CD14-positive monocyte (primary cell): ENCODE results near the gene MTG2. TPM values are rescaled to one million over a fixed set of nuclear protein-coding genes. Genes with fewer than 3 reads are reported as not detected.

Experiments used
- DNase-seq, 3 donors: peaks; one replicate each; pipeline ENCODE4 v3.0.0-alpha.2; 2011 to 2022
- H2AFZ ChIP-seq: 2 replicates; pipeline ENCODE4 v1.6.0; 2012; ENCODE audit warnings: mild to moderate bottlenecking, low read depth, low read length, inconsistent platforms; ENCODE audit not compliant: insufficient read depth, poor library complexity, severe bottlenecking
- H3K27ac ChIP-seq, 2 donors: 1 replicate in 1 of 2; 2 replicates in 1 of 2; pipeline ENCODE4 v1.5.1; 2012 to 2013; ENCODE audit warnings: low read length in 2 of 2, control low read depth in 1 of 2, inconsistent platforms in 1 of 2, low read depth in 1 of 2, mild to moderate bottlenecking in 1 of 2
- H3K27me3 ChIP-seq, 2 donors: one replicate each; pipeline versions ENCODE4 v1.6.0 to v1.6.1; 2011 to 2013; ENCODE audit warnings: low read length in 2 of 2; ENCODE audit not compliant: control insufficient read depth in 2 of 2, insufficient read depth in 2 of 2
- H3K36me3 ChIP-seq, 2 donors: replicated peaks in 1 of 2; 1 replicate in 1 of 2; 2 replicates in 1 of 2; pipeline versions ENCODE4 v1.5.1 to v1.6.1; 2012 to 2013; ENCODE audit warnings: low read length in 2 of 2, control low read depth in 1 of 2, inconsistent platforms in 1 of 2, mild to moderate bottlenecking in 1 of 2; ENCODE audit not compliant: insufficient read depth in 2 of 2, control insufficient read depth in 1 of 2
- H3K4me1 ChIP-seq, 2 donors: 1 replicate in 1 of 2; 2 replicates in 1 of 2; pipeline versions ENCODE4 v1.5.1 to v1.6.1; 2012 to 2013; ENCODE audit warnings: low read length in 2 of 2, control low read depth in 1 of 2, inconsistent platforms in 1 of 2, mild to moderate bottlenecking in 1 of 2, moderate library complexity in 1 of 2; ENCODE audit not compliant: insufficient read depth in 2 of 2, control insufficient read depth in 1 of 2
- H3K4me2 ChIP-seq: replicated peaks from 2 replicates; pipeline ENCODE3; 2012; ENCODE audit warnings: low read length, moderate library complexity, mild to moderate bottlenecking; ENCODE audit not compliant: poor library complexity, severe bottlenecking; ENCODE audit errors: extremely low read depth
- H3K4me3 ChIP-seq, 3 experiments: fragments of 200-600 bp in 1 of 3; sonication (generic) in 1 of 3; replicated peaks in 1 of 3; 1 replicate in 2 of 3; 2 replicates in 1 of 3; pipeline ENCODE4 v1.5.1; 2011 to 2013; ENCODE audit warnings: low read length in 3 of 3, mild to moderate bottlenecking in 3 of 3, control low read depth in 2 of 3, low read depth in 2 of 3, inconsistent platforms in 1 of 3, moderate library complexity in 1 of 3
- H3K79me2 ChIP-seq: 2 replicates; pipeline ENCODE4 v1.6.0; 2012; ENCODE audit warnings: mild to moderate bottlenecking, control low read depth, inconsistent platforms, low read length, moderate library complexity; ENCODE audit not compliant: insufficient read depth
- H3K9ac ChIP-seq: 2 replicates; pipeline ENCODE4 v1.6.0; 2017; ENCODE audit warnings: low read length, mild to moderate bottlenecking; ENCODE audit not compliant: insufficient read depth, poor library complexity, severe bottlenecking
- H3K9me3 ChIP-seq, 2 donors: replicated peaks in 1 of 2; 1 replicate in 1 of 2; 2 replicates in 1 of 2; pipeline versions ENCODE4 v1.5.1 to v1.6.1; 2012 to 2013; ENCODE audit warnings: low read length in 2 of 2, control low read depth in 1 of 2; ENCODE audit not compliant: control insufficient read depth in 1 of 2, insufficient read depth in 1 of 2
- H4K20me1 ChIP-seq: 2 replicates; pipeline ENCODE4 v1.6.0; 2012; ENCODE audit warnings: mild to moderate bottlenecking, low read length, control low read depth, moderate library complexity; ENCODE audit not compliant: insufficient read depth
- H3K27ac Mint-ChIP-seq, 7 donors: one replicate each; pipeline ENCODE4 v1.8.0; 2020; ENCODE audit warnings: mild to moderate bottlenecking in 7 of 7, mixed read lengths in 7 of 7, moderate library complexity in 6 of 7, inconsistent platforms in 2 of 7
- H3K27me3 Mint-ChIP-seq, 3 donors: one replicate each; pipeline ENCODE4 v1.8.0; 2021 to 2022; ENCODE audit warnings: low read depth in 3 of 3, mild to moderate bottlenecking in 3 of 3, mixed read lengths in 3 of 3, moderate library complexity in 3 of 3, inconsistent platforms in 1 of 3
- H3K36me3 Mint-ChIP-seq, 2 donors: one replicate each; pipeline ENCODE4 v1.8.0; 2020; ENCODE audit warnings: mixed read lengths in 2 of 2, inconsistent platforms in 1 of 2, mild to moderate bottlenecking in 1 of 2
- H3K4me1 Mint-ChIP-seq: one replicate; pipeline ENCODE4 v1.8.0; 2020; ENCODE audit warnings: mild to moderate bottlenecking, mixed read lengths
- H3K4me3 Mint-ChIP-seq, 2 donors: one replicate each; pipeline ENCODE4 v1.8.0; 2020; ENCODE audit warnings: mild to moderate bottlenecking in 2 of 2, mixed read lengths in 2 of 2, moderate library complexity in 1 of 2
- H3K9me3 Mint-ChIP-seq, 7 donors: one replicate each; pipeline ENCODE4 v1.8.0; 2020 to 2022; ENCODE audit warnings: mixed read lengths in 7 of 7, mild to moderate bottlenecking in 6 of 7, moderate library complexity in 6 of 7, inconsistent platforms in 2 of 7
- CTCF ChIP-seq: fragments of 200-600 bp; IDR thresholded peaks from one replicate; pipeline ENCODE4 v1.8.0; 2022; ENCODE audit warnings: antibody characterized with exemption, mild to moderate bottlenecking
- WGBS: methylation state at CpG from one replicate; pipeline ENCODE4 v1.1.5; 2013; ENCODE audit warnings: missing lambda C conversion rate; ENCODE audit not compliant: insufficient coverage; 5-methylcytosine and 5-hydroxymethylcytosine counted together
- intact Hi-C, 2 donors: fragments of 100-400 bp; cut with micrococcal nuclease; formaldehyde crosslinking; loops; one replicate each; pipeline versions ENCODE4 v1.15.0 to v1.15.1; 2023
- polyA plus RNA-seq, 3 donors: library from polyadenylated mRNA; depleted of rRNA in 1 of 3; unstranded in 2 of 3; stranded (reverse) in 1 of 3; fragments of 300-500 nt in 2 of 3; fragments of >200 nt in 1 of 3; fragmentation: Illumina TruSeq in 2 of 3; gene quantifications; 1 replicate in 2 of 3; 2 replicates in 1 of 3; pipeline ENCODE4 v1.2.3, GENCODE V29; 2012 to 2021

MTG2 gene
- polyA plus RNA-seq, 3 donors: 10.8 to 16.1 (median 14.9) TPM

DNA sequence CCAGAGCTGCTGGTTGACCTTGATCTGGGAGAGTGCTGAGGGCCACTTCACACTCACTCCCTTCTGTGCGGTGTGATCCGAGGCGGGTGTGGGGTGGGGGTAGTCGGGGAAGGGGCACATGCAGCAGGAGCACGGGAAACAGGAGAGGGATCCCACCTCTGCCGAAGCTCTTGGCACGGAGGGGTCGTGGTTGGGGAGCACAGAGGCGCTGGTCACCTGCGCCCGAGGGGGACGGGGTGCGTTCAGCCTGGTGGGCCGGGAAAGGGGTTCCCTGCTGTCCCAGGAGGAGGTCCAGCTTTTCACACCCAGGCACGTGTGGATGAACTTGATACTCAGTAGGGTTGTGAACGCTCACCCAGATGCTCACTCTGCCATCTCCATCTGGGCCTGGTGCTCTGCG is 22.0 kb upstream of the MTG2 start:
- Histone ChIP-seq H3K9me3 (no peaks in the 10 kb centered on the region), H3K4me3 (no peak overlapping the region), H3K9ac (no peak overlapping the region), H4K20me1 (peaks cover 26% of the 10 kb centered on the region), H2AFZ (no peak overlapping the region), H3K79me2 (peaks cover 19% of the 10 kb centered on the region), H3K36me3 (peaks cover 51 to 79% of the 10 kb centered on the region in 2 donors), H3K4me2 (no peak overlapping the region), H3K4me1 (no peaks in the 10 kb centered on the region), H3K27me3 (no peaks in the 10 kb centered on the region), H3K27ac (no peak overlapping the region)
- no peak for TF ChIP-seq CTCF
- Mint-ChIP-seq H3K9me3 (no peaks in the 10 kb centered on the region), H3K27ac (no peak overlapping the region), H3K27me3 (peaks cover 0 to 4% (median 2%) of the 10 kb centered on the region in 3 donors), H3K4me1 (peaks cover 3% of the 10 kb centered on the region), H3K36me3 (peaks cover 48 to 75% of the 10 kb centered on the region in 2 donors), H3K4me3 (no peak overlapping the region)
- 98% methylated on average over 13 of the region's 17 CpGs for WGBS
- DNase-seq: no peak
- intact Hi-C loops: no loop called here

DNA sequence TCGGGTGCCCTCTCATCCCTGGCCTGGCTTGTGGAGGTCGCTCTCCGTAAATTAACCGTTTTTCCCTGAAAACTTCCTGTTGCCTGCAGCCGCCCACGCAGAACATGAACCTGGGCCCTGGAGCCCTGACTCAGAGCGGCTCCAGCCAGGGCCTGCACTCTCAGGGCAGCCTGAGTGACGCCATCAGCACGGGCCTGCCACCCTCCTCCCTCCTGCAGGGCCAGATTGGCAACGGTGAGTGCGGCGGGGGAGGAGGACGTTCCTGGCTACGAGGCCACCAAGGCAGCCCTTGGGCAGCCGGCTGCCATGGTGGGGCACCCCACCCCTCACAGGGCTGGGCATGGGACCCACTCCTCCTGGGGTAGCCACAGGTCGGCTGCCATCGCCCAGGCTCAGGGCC is 21.5 kb upstream of the MTG2 start:
- Histone ChIP-seq H3K79me2 (peaks cover 19% of the 10 kb centered on the region), H3K4me3 (no peak overlapping the region), H3K9ac (no peak overlapping the region), H3K27ac (no peak overlapping the region), H3K9me3 (no peaks in the 10 kb centered on the region), H3K4me2 (no peak overlapping the region), H3K27me3 (no peaks in the 10 kb centered on the region), H3K4me1 (no peaks in the 10 kb centered on the region), H2AFZ (no peak overlapping the region), H4K20me1 (peaks cover 21% of the 10 kb centered on the region), H3K36me3 (peaks cover 51 to 82% of the 10 kb centered on the region in 2 donors)
- 97% methylated on average over 12 of the region's 17 CpGs for WGBS
- TF ChIP-seq CTCF: no peak
- H3K4me1 Mint-ChIP-seq: peaks cover 3% of the 10 kb centered on the region
- H3K27ac Mint-ChIP-seq: no peak overlapping the region
- peaks cover 0 to 2% (median under 1%) of the 10 kb centered on the region in 3 donors for H3K27me3 Mint-ChIP-seq
- no peak overlapping the region for H3K4me3 Mint-ChIP-seq
- no peak for DNase-seq
- H3K36me3 Mint-ChIP-seq: peaks cover 51 to 76% of the 10 kb centered on the region in 2 donors
- H3K9me3 Mint-ChIP-seq: no peaks in the 10 kb centered on the region
- intact Hi-C loops: no loop called here
